ENCODE data around the gene GORASP1. TPM values are rescaled to one million over a fixed set of nuclear protein-coding genes. Genes with fewer than 3 reads are reported as not detected.

Gene GORASP1
- total RNA-seq (2014; rRNA removed) = 46.2 and 50.2 TPM in 2 replicates
- polyA plus RNA-seq (2012) = 29.2 TPM

DNA sequence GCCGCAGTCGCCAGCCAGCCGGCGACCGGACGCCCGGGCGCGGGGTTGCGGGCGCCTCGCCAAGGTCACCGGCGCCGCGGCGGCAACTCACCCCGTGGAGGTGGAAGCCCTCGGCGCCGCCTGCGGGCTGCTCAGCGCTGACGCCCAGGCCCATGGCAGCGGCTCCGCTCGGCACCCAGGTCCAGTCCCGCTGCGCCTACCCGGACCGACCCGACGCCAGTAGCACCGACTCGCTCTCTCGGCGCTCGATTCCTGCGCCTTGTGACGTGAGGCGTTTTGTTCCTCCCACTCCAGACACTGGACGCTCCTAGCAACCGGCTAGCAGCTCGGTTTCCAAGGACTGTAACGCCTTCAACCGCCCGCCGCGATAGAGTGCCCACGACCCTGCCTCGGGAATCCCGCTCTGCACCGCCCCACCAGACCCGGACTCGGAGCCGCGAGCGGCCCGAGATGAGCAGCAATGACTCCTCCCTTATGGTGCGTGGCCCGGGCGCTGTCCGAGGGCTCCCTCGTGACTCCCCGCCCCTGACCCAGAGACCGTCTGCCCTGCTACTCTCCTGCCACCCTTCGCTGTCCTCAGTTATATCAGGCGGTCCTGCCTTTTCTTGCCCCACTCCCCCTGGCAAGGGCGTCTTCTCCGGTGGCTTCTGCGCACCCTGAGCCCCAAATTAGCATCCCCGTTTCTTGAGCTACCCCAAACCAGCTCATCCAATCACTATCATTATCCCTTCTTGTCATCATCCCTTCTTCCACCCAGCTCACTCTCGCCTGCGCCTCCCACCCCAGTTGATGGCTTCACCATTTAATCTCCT lies at the start of gene GORASP1, which contains the start of gene TTC21A:
Gene GORASP1 (minus strand): TSS at position 240 of the 812 bp plus-strand sequence. CDS start 86 bp downstream, at position 154.
Gene TTC21A (plus strand): TSS at position 293 of the 812 bp plus-strand sequence. CDS start 158 bp downstream, at position 451.
- peak; percentile 84 for DNase-seq (ENCODE audit: low read depth)

DNA sequence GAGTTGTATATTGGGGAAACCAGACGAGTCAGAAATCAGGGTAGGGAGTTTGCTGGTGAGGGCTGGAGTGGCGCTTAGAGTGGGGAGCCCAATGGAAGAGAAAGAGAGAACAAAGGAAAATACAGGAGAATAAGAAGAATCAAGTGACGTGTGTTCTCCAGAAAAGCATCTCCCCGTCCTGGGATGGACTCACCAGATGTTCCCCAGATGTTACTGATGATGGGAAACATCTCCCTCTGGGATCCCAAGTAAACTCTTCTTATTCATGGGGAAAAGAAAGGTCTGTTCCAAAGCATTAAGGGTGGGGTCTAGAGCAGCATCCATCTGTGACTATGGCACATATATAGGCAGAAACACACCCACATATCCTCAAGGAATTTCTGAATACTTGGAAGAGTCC lies 49.0 kb upstream of the GORASP1 start:
- DNase-seq (ENCODE audit: low read depth) = no peak

DNA sequence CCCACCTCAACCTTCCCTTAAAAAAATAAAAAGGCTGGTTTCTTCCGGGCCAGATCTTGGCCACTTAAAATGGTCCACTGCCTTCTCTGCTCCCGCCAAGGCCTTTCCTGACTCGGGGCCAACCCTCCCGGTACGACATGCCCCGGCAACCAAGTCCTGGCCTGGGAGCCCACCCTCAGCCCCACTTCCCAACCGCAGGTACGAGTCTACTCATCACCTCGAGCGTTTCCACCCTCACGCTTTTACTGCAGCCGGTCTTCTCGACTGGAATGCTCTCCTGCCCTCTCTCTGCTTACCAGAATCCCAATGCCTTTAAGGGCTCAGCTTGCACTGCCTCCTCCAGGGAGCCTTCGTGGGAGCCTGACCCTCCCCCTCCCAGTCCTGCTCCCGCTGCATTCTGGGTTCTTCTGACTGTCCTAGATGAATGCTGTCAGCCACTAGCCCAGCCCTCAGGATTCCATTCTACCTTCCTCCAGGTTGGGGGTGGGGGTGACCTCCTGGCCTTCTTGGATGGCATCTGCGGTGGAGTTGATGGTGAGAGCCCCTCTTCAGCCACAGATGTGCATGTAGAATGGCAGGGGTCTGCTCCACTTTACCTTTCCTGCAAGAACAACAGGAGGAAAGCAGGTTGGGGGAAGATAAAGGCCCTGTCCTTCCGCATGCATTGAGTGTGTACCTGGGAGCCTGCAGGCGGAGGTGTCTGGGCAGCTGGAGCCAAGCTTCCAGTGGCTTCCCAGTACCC lies 47.0 kb upstream of the GORASP1 start:
- no peak for DNase-seq (ENCODE audit: low read depth)

DNA sequence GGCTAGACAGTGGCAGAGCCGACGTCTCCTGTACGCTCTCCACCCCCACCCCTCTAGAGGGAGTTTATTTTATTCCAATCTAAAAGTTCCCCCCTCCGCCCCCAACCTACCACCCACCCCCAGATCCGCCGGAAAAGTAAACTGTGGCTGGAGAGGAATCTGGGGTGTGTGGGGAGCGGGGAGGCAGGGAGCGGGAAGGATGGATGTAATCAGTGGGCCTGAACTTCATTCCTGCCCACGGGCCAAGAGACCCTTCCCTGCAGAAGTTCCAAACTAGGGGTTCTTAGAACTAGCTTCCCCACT lies 46.5 kb upstream of the GORASP1 start:
- no peak for DNase-seq (ENCODE audit: low read depth)

DNA sequence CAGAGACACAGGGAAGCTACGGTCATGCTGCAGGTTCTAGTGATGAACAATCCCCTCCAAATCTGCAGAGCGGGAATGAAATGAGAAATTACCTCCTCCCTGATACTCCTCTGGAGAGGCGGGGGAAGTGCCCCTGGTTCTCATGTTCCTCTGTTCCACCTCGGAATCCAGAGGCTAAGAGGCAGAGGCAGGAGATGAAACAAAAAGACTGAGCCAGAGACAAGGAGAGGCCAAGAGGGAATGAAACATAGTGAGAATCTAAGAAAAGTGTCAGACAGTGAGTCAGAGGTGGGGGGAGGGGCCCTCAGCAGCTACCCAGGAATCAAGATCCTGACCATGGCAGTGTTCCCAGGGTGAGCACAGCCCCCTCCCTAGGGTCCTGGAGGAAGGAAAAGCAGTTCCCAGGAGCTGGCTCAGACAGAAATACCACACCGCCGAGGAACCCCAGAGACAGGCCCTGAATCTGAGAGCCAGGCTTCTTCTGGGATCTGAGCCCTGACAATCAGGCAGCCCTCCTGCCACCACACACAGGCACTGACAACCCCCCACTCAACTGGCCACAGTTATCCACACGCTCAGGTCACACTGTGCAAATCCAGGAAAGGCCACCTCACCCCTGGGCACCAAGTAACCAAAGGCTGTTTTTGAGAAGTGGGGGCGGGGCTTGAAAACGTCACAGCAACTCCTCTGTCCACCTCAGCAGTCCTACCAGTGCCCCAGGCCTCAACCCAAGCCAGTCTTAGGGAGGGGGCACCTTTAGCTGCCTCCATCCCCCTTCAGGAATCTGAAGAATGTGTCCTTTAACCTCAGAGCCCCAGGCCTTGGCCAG lies 43.6 kb upstream of the GORASP1 start:
- peak; percentile 95 for DNase-seq (ENCODE audit: low read depth)

DNA sequence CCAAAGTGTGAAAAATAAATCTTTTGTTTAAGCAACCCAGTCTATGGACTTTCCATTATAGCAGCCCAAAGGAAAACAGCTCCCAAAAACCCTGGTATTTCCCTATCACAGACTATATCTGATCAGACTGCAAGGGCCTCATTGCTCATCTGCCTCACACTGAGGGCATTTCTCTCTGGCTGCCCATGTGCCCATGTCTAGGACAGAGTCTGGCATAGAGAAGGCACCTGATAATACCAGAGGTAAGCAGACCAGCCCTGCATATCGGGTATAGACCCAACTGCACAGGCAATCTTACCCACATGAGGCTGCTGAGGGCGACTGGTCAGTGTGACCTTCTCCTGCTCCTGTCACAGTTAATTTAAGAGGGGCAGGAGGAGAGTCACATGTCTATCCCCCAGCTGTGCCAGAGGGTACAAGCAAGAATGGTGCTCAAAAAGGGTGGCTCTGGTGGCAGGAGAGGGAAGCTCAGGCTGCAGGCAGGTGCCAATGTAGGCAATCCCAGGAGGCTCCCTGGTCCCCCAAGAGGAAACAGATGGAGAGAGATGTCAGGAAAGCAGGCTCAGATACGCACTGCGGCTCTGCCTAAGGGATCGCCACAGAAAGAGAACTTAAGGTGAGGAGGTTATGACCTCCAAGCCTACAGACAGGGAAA lies 42.8 kb upstream of the GORASP1 start:
- DNase-seq (ENCODE audit: low read depth) = peak; percentile 19

DNA sequence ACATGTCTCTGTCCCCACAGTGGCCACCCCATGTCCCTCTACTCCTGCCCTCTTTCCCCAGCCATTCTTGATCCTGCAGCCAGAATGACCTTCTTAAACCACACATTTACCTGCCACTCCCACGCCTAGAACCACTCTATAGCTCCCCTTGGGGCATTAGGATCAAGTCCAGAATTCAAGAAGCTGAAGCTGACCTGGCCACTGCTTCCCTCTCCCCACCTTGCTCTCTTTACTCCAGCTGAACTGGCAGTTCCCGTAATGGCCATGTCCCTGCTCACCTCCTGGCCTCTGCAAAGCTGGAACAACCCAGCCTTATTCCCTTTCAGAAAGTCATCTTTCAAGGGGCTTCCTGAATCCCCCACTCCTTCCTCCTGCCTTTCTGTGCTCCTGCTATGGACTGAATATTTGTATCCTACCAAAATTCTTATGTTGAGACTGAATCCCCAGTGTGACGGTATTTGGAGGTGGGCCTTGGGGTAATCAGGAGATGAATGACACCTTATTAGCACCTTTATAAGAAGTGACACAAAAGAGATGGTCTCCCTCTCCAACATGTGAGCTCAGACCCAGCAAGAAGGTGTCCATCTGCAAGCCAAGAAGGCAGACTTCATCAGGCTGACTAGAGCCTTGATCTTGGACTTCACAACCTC lies 42.2 kb upstream of the GORASP1 start:
- no peak for DNase-seq (ENCODE audit: low read depth)

DNA sequence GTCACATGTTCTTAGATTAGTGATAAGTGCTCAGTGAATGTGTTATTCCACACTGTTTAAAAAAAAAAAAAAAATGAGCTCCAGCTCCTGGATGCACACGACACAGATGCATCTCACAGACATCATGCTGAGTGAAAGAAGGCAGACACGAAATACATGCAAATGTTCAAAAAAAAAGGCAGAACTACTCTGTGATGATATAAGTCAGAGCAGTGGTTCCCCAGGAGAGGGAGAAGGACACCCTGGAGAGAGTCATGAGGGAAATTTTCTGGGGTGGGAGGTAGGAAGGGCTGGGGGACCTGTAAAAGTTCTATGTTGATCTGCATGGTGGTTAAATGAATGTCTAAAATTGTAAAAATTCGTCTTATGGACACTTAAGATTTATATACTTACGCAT lies 41.6 kb upstream of the GORASP1 start:
- no peak for DNase-seq (ENCODE audit: low read depth)

DNA sequence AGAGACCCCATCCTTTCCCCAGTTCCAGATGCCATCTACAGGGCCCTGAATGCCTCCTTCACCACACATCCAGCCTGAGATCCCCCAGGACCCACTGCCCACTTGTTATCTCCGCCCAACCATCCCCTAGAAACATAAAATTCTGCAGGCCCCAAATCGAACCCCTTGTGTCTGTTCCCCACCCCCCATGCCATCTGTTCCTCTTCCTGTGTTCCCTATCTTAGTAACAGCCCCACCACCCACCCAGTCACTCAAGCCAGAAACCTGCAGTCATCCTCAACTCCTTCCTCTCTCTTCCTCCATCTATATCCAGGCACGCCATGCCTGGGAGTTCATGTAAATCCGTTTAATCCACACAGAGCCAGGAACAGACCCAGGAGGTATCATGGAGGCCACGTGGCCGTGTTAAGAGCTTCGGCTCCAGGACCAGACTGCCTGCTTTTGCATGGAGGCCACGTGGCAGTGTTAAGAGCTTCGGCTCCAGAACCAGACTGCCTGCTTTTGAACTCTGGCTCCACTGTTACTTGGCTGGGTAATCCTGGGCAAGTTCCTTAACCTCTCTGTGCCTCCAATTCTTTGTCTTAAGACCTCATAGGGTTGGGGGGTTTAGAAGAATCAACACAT lies 41.1 kb upstream of the GORASP1 start:
- DNase-seq (ENCODE audit: low read depth) = peak; percentile 21

DNA sequence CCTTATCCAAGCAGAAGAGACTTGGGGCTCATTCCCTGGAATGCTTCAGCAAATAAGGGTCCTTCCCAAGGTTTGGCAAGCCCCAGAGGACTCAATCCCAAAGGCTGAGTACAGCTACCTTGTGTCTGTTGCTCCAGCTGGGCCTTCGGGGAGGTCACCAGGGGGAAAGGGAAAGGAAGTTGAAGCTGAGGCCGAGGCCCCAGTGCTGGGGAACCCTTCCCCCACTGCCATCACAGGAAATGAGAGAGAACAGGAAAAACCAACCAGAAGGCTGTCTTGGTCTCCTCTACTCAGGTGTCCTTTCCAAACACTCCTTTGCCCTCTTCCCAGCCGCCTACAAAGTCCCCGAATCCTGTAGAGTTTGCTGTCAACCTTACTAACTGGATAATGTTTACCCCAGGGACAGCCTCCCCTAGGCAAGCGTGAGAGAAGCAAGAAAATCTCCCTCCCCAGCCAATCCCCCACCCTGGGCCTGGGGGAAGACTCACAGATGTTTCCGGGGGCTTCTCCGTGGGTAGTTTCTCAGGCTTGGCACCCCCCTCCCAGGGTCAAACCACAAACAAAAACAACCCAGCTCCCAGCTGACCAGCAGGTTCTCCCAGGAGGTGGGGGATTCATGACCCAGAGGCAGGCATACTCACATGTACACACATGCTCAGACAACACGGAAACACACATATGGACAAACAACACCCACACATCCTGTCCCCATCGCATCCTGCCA lies 40.4 kb upstream of the GORASP1 start:
- peak; percentile 57 for DNase-seq (ENCODE audit: low read depth)

DNA sequence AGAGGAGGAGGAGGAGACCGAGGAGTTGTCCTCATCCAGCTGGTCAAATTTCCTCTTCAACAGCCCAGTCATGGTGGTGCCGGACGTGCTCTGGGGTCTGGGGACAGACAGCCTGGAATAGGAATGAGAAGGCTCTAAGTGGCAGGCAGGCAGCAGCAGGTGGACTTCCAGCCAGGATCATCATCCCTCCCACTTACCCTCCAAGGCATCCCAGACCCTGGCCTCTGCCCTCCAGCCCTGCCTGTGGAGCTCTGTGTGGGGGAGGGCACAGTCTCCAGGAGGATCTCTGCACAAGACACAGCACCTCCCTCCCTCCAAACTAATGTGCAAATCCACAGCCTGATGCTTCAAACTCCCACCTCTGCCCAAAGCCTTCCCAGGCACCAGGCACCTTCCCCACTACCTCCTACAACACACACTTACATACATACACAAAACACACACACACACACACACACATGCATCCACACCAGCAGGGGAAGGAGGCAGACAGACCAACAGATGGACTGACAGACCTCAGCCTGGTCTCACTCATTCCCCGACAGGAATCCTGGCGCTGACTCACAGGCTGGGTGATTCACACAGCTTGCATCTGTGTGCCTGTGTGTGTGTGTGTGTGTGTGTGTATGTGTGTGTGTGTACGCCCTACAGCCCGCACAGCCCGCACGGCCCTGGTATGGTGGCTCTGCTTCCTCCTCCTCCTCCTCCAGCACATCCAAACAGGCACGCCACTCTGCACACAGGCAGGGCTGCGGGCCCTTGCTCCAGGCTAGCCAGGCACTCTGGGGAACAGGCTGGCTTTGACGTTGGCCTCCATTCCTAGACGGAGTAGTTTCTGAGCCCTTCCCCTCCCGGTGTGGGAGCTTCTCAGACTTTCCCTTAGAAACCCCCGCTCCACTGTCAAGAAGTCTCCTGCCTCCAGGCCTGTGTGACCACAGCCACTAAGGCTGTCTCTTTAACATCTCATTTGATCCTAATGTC lies 39.5 kb upstream of the GORASP1 start:
- peak; percentile 99 for DNase-seq (ENCODE audit: low read depth)

DNA sequence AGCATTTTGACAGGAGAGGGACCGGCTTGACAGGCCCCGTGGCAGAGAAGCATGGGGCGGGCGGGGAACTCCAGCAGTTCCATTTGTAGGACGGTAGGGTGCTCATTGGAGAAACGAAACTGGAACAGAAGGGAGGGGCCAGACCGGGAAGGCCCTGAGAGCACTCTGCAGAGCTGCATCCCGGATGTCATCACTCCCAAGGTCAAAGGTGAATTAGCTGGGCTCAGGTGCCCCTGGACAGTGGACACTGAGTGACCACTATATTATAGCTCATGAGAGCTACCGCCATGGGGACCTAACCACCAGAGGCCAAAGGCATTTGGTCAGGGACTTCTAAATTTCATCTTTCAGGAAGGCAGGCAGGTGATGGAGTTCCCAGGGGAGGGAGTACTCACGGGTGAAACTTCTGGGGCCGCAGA lies 38.7 kb upstream of the GORASP1 start:
- no peak for DNase-seq (ENCODE audit: low read depth)

DNA sequence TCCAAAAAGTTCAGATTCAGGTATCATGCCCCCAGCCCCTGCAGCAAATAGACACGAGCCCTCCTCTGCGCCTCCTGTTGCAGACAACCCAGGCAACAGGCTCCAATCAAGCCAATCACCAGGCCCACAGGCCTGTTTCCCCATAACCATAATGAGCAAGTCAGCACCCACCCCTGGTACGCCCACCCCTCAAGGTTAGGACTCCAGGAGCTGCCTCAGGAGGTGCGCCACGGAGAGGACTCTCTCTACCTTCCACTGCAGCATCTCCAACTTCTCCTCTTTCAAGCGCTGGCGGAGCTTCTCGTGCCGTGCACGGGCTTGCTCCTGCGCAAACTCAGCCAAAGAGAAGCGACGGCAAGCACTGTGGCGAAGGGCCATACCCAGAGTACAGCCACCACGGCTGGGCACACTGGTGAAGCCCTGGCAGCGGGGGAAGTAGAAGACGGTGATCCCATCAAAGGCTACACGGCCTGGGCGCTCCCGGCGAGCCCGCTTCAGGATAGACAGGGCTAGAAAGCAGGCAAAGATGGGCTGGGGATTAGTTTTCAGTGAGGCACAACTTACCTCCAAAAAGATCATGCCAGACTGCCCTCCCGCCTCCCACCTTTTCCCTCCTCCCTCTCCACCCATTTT lies 37.4 kb upstream of the GORASP1 start:
- DNase-seq (ENCODE audit: low read depth) = no peak

DNA sequence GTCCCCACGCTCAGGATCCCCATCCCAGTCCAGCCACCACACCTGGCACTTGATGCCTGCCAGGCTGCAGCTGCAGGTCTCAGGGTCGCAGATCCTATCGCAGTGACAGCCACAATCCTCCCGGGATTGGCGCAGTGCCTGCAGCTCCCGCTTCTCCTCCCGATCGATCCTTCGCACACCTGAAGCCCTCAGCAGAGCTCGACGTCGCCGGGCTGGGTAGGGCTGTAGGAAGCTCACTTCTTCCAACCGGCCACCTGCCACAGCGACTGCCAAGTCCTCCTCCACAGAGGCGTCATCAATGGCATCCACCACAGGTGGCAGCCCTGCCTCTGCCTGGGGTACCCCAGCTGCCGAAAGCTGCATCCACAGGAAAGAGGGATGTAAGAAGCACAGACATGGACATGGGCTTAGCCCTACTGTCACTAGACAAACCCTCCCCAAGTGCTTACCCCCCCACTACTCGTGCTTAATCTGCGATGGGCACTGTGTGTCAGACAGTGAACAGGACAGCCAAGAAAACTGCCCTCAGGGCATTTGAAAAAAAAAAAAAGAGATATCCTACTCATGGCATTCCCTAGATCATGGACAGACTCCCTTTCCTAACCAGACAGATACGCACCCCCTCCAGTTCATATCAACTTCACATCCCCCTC lies 36.8 kb upstream of the GORASP1 start:
- DNase-seq (ENCODE audit: low read depth) = no peak

DNA sequence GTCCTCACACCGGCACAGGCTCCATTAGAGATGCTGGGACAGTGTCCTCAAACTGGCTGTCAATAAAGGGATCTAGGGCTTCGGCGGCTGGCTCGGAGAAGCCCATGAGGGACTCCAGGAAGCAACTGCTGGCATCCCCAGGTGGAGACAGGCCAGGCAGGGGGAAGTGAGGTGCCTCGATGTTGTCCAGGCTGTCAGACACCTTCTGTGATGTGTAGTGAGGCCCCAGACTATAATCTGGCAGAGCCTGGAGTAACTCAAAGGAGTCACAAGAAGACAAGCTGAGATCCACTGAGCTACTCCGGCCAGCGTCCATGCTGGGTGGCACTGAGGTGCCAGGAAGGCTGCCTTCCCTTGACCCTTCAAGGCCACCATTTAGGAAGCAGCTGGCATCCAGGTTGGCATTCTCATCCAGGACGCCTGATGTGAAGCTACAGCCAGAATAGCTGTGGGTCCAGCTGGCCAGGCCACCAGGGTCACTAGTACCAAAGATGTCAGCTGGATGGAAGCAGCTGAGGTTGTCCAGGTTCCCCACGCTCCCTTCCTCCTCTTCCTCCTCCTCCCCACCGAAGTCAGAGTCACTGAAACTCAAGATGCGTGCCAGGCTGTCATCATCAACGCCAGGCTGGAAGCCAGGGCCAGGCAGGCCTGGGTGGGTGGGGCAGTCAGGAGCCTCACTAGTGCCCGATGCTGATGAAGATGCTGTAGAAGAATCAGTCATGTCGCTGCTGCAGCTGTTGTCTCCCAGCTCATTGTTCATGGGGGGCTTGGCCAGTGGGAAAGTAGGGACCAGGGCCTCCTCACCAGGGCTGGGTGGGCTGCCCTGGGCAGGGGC lies 35.8 kb upstream of the GORASP1 start:
- no peak for DNase-seq (ENCODE audit: low read depth)

DNA sequence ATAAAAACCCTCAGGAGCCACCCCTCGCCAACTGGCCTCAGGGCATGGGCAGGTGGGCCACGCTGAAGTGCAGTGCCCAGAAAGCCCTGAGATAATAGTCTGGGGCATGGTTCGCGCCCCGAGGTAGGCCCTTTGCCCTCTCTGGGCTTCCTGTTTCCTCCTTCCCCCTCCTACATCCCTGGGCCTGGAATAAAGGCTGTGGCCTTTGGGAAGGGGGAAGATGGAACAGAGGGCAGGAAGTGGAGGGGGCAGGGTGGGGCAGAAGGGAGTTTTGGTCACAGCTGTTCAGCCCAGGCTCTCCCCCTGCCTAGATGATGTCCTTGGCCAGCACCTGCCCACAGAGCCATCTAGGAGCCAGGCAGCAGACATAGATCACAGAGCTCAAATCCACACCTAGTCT lies 34.6 kb upstream of the GORASP1 start:
- DNase-seq (ENCODE audit: low read depth) = peak; percentile 64
